GM21515 (cell line): ENCODE measurements around the gene SFXN5.

ENCODE experiments used
- ATAC-seq: cut with Tn5 transposase; IDR thresholded peaks from one replicate; pipeline ENCODE4 v1.9.1; 2021; ENCODE audit not compliant: unreplicated experiment

Gene SFXN5

GRCh38 chr2:73021371-73022010 is 50.0 kb downstream of the SFXN5 start:
- no peak for ATAC-seq

- ATAC-seq = no peak
These were observed 50.7 kb downstream of the SFXN5 start for GRCh38 chr2:73020657-73021370.

- no peak for ATAC-seq
These were observed 51.2 kb downstream of the SFXN5 start for GRCh38 chr2:73020306-73020656.

GRCh38 chr2:73018188-73018825 is 53.2 kb downstream of the SFXN5 start:
- no peak for ATAC-seq

- no peak for ATAC-seq
These were observed 57.6 kb downstream of the SFXN5 start for GRCh38 chr2:73013936-73014335.

- no peak for ATAC-seq
These were observed 62.2 kb downstream of the SFXN5 start for GRCh38 chr2:73009177-73009839.

- ATAC-seq = no peak
These were observed 62.8 kb downstream of the SFXN5 start for GRCh38 chr2:73008766-73009135.

GRCh38 chr2:73007991-73008765 is 63.3 kb downstream of the SFXN5 start:
- ATAC-seq = no peak

- ATAC-seq = no peak
These were observed 64.4 kb downstream of the SFXN5 start for GRCh38 chr2:73006969-73007710.

GRCh38 chr2:73004889-73005596 is 66.5 kb downstream of the SFXN5 start:
- no peak for ATAC-seq

GRCh38 chr2:73004466-73004865 is 67.0 kb downstream of the SFXN5 start:
- ATAC-seq = no peak

GRCh38 chr2:73003027-73003426 is 68.5 kb downstream of the SFXN5 start:
- ATAC-seq = no peak

GRCh38 chr2:73000808-73001570 is 70.5 kb downstream of the SFXN5 start:
- ATAC-seq = no peak

GRCh38 chr2:72999729-73000725 is 71.5 kb downstream of the SFXN5 start:
- no peak for ATAC-seq

GRCh38 chr2:72998724-72999123 is 72.8 kb downstream of the SFXN5 start:
- no peak for ATAC-seq

GRCh38 chr2:72998234-72998651 is 73.3 kb downstream of the SFXN5 start:
- no peak for ATAC-seq

- no peak for ATAC-seq
These were observed 75.4 kb downstream of the SFXN5 start for GRCh38 chr2:72996117-72996502.
